IMR-90 (cell line): ENCODE results near the gene DMAC2L. TPM values are rescaled to one million over a fixed set of nuclear protein-coding genes. Genes with fewer than 3 reads are reported as not detected.

Source experiments
- ATAC-seq: fragments of 200-7000 bp; cut with Tn5 transposase; 2 replicates; pipeline ENCODE4 v1.9.1; 2020; ENCODE audit warnings: low read depth, mild to moderate bottlenecking, moderate library complexity
- BruUV-seq: library from RNA; stranded (reverse); fragments of 400-500 nt; replicated peaks from 2 replicates; lab custom pipeline; 2021; lab: Mats Ljungman, UMichigan
- CTCF ChIA-PET: fragments of 300-600 bp; formaldehyde crosslinking; extraction: SDS; loops from one replicate; lab custom pipeline; 2021; ENCODE audit warnings: antibody characterized with exemption; lab: Yijun Ruan, JAX
- POLR2A ChIA-PET: fragments of 300-600 bp; sonication (Branson Sonifier 250); formaldehyde crosslinking; loops from one replicate; lab custom pipeline; 2022; ENCODE audit warnings: antibody characterized with exemption; ENCODE audit not compliant: unreplicated experiment; lab: Charles Lee
- DNase-seq: peaks from one replicate; pipeline ENCODE4 v3.0.0; 2013
- H2AFZ ChIP-seq: replicated peaks from 2 replicates; pipeline ENCODE3; 2013; ENCODE audit warnings: low read length, mild to moderate bottlenecking; ENCODE audit not compliant: poor library complexity
- H2AK5ac ChIP-seq: 2 replicates; pipeline ENCODE4 v1.6.1; 2013; ENCODE audit warnings: low read depth, low read length, inconsistent platforms
- H2AK9ac ChIP-seq: replicated peaks from 2 replicates; pipeline ENCODE3; 2013; ENCODE audit warnings: mild to moderate bottlenecking, low read depth, low read length, moderate library complexity; ENCODE audit not compliant: poor library complexity
- H2BK120ac ChIP-seq: 2 replicates; pipeline ENCODE4 v1.6.1; 2013; ENCODE audit warnings: low read depth, low read length, inconsistent platforms
- H2BK15ac ChIP-seq: 3 replicates; pipeline ENCODE4 v1.6.1; 2013; ENCODE audit warnings: low read depth, low read length, inconsistent platforms
- H2BK20ac ChIP-seq: 2 replicates; pipeline ENCODE4 v1.6.1; 2013; ENCODE audit warnings: low read depth, mild to moderate bottlenecking, inconsistent platforms, low read length, moderate library complexity
- H2BK5ac ChIP-seq: 2 replicates; pipeline ENCODE4 v1.6.1; 2013; ENCODE audit warnings: mild to moderate bottlenecking, low read depth, low read length, inconsistent platforms; ENCODE audit not compliant: poor library complexity, severe bottlenecking
- H3K14ac ChIP-seq: replicated peaks from 2 replicates; pipeline ENCODE4 v1.6.1; 2013; ENCODE audit warnings: low read depth, low read length, inconsistent platforms
- H3K18ac ChIP-seq: 2 replicates; pipeline ENCODE4 v1.6.1; 2013; ENCODE audit warnings: low read depth, low read length, control low read depth
- H3K23ac ChIP-seq: 2 replicates; pipeline ENCODE4 v1.6.1; 2013; ENCODE audit warnings: low read depth, low read length, inconsistent platforms
- H3K27ac ChIP-seq: 2 replicates; pipeline ENCODE4 v1.5.1; 2013; ENCODE audit warnings: mild to moderate bottlenecking, control low read depth, low read length; ENCODE audit not compliant: insufficient read depth
- H3K27me3 ChIP-seq: 2 replicates; pipeline ENCODE4 v1.6.1; 2013; ENCODE audit warnings: low read length; ENCODE audit not compliant: control insufficient read depth, insufficient read depth
- H3K36me3 ChIP-seq: 2 replicates; pipeline ENCODE4 v1.6.1; 2013; ENCODE audit warnings: low read length, mixed read lengths; ENCODE audit not compliant: control insufficient read depth, insufficient read depth
- H3K4ac ChIP-seq: 2 replicates; pipeline ENCODE4 v1.6.1; 2013; ENCODE audit warnings: low read depth, low read length, inconsistent platforms
- H3K4me1 ChIP-seq: 2 replicates; pipeline ENCODE4 v1.6.1; 2013; ENCODE audit warnings: low read length, mixed read lengths; ENCODE audit not compliant: control insufficient read depth, insufficient read depth
- H3K4me2 ChIP-seq: 2 replicates; pipeline ENCODE4 v1.6.1; 2013; ENCODE audit warnings: low read depth, mild to moderate bottlenecking, control low read depth, low read length, moderate library complexity
- H3K4me3 ChIP-seq: 2 replicates; pipeline ENCODE4 v1.5.1; 2013; ENCODE audit warnings: low read depth, mild to moderate bottlenecking, control low read depth, low read length, moderate library complexity; ENCODE audit not compliant: insufficient read depth
- H3K56ac ChIP-seq: 2 replicates; pipeline ENCODE4 v1.6.1; 2013; ENCODE audit warnings: low read length, inconsistent platforms; ENCODE audit not compliant: insufficient read depth; ENCODE audit errors: extremely low read depth
- H3K79me1 ChIP-seq, 2 experiments: 2 replicates each; pipeline ENCODE4 v1.6.1; 2013; ENCODE audit warnings: low read length in 2 of 2, inconsistent platforms in 1 of 2, low read depth in 1 of 2
- H3K9ac ChIP-seq: 2 replicates; pipeline ENCODE4 v1.6.1; 2013; ENCODE audit warnings: low read depth, low read length, control low read depth
- H3K9me1 ChIP-seq: 2 replicates; pipeline ENCODE4 v1.6.1; 2013; ENCODE audit warnings: low read length, inconsistent platforms; ENCODE audit not compliant: insufficient read depth
- H3K9me3 ChIP-seq: 2 replicates; pipeline ENCODE4 v1.6.1; 2013; ENCODE audit warnings: low read length; ENCODE audit not compliant: control insufficient read depth, insufficient read depth
- H4K20me1 ChIP-seq: 2 replicates; pipeline ENCODE4 v1.6.1; 2013; ENCODE audit warnings: low read length, inconsistent platforms; ENCODE audit not compliant: insufficient read depth
- H4K5ac ChIP-seq: 2 replicates; pipeline ENCODE4 v1.6.1; 2013; ENCODE audit warnings: mild to moderate bottlenecking, low read depth, low read length, control low read depth
- H4K8ac ChIP-seq, 2 experiments: 2 replicates each; pipeline ENCODE4 v1.6.1; 2013; ENCODE audit warnings: low read depth in 2 of 2, low read length in 2 of 2, control low read depth in 1 of 2, inconsistent platforms in 1 of 2
- H4K91ac ChIP-seq: 2 replicates; pipeline ENCODE4 v1.6.1; 2013; ENCODE audit warnings: low read depth, low read length, inconsistent platforms; ENCODE audit not compliant: insufficient read depth
- FOS ChIP-seq: fragments of 150-350 bp; IDR thresholded peaks from 2 replicates; pipeline ENCODE4 v1.6.1; 2016; ENCODE audit warnings: low read depth, low read length
- MXI1 ChIP-seq: IDR thresholded peaks from 2 replicates; pipeline ENCODE4 v1.6.1; 2012; ENCODE audit warnings: low read depth, mild to moderate bottlenecking, low read length, moderate library complexity, borderline replicate concordance
- POLR2A ChIP-seq: IDR thresholded peaks from 2 replicates; pipeline ENCODE4 v1.6.1; 2012; ENCODE audit warnings: mild to moderate bottlenecking, low read depth, low read length
- RCOR1 ChIP-seq: IDR thresholded peaks from 2 replicates; pipeline ENCODE4 v1.6.1; 2012; ENCODE audit warnings: mild to moderate bottlenecking, low read length, improper control_type of control experiment; ENCODE audit not compliant: insufficient replicate concordance
- RFX5 ChIP-seq: IDR thresholded peaks from 2 replicates; pipeline ENCODE4 v1.8.0; 2012; ENCODE audit warnings: low read depth, mild to moderate bottlenecking, low read length, moderate library complexity
- WGBS, 2 experiments: methylation state at CpG; one replicate each; pipeline versions ENCODE4 v1.1.5 to v1.1.7; 2013; ENCODE audit warnings: missing lambda C conversion rate in 2 of 2; ENCODE audit not compliant: insufficient read length in 1 of 2; ENCODE audit errors: extremely low coverage in 2 of 2; 5-methylcytosine and 5-hydroxymethylcytosine counted together
- dilution Hi-C: fragments of 300-500 bp; cut with HindIII; formaldehyde crosslinking; loops from one replicate; pipeline ENCODE4 v1.14.3; 2018; ENCODE audit warnings: low sequenced_read_pairs; ENCODE audit not compliant: unreplicated experiment
- in situ Hi-C: fragments of 300-500 bp; cut with MboI; formaldehyde crosslinking; loops from 3 replicates; pipeline ENCODE4 v1.14.3; 2019; ENCODE audit warnings: low sequenced_read_pairs, inconsistent platforms, mixed read lengths
- intact Hi-C: fragments of 100-400 bp; cut with micrococcal nuclease; formaldehyde crosslinking; loops from 2 replicates; pipeline ENCODE4 v1.10.0; 2022
- polyA plus RNA-seq, 3 experiments: library from polyadenylated mRNA; depleted of rRNA; stranded (reverse); fragments of >200 nt; gene quantifications; 2 replicates each; pipeline ENCODE4 v1.2.3, GENCODE V29; 2012; ENCODE audit warnings: low replicate concordance in 1 of 3
- total RNA-seq: library from RNA; depleted of rRNA; stranded (reverse); fragments of >200 nt; gene quantifications from 2 replicates; pipeline ENCODE4 v1.2.3, GENCODE V29; 2012

The DMAC2L gene
- total and polyA plus RNA-seq, 2 of the 4 experiments (the other 2 are of a cell fraction), result 5.0 to 6.1 TPM

GRCh38 chr14:50334211-50334610 lies 22.1 kb downstream of the DMAC2L start:
- Histone ChIP-seq H2AFZ (no peak overlapping the region), H4K8ac (no peak overlapping the region), H3K4ac (no peak overlapping the region), H3K27me3 (no peaks in the 10 kb centered on the region), H4K91ac (no peak overlapping the region), H3K14ac (no peak overlapping the region), H4K5ac (no peak overlapping the region), H3K4me1 (peaks cover 14% of the 10 kb centered on the region), H2BK20ac (no peak overlapping the region), H3K23ac (no peak overlapping the region), H3K4me2 (no peak overlapping the region), H2BK5ac (no peak overlapping the region), H3K9me1 (peaks cover 10% of the 10 kb centered on the region), H3K4me3 (no peak overlapping the region), H3K56ac (no peak overlapping the region), H2AK9ac (no peak overlapping the region), H3K9me3 (no peaks in the 10 kb centered on the region), H3K36me3 (no peaks in the 10 kb centered on the region), H3K18ac (no peak overlapping the region), H2BK120ac (no peak overlapping the region), H3K79me1 (peaks cover 0 to 12% of the 10 kb centered on the region in 2 experiments; a peak in 2 of 4 replicates), H4K20me1 (no peaks in the 10 kb centered on the region), H2BK15ac (no peak overlapping the region), H3K9ac (no peak overlapping the region), H2AK5ac (no peak overlapping the region), H3K27ac (no peak overlapping the region)
- DNase-seq, result no peak
- in situ Hi-C loops, result no loop called here
- no CpG with 5 or more reads among the region's 8 CpGs for WGBS, 2 experiments
- dilution Hi-C loops, result no loop called here
- intact Hi-C loops, result no loop called here
- ATAC-seq, result no peak
- ChIA-PET POLR2A (no interaction called here), CTCF (interaction anchor here (0.7 to 2.1 kb wide), 3 partner anchors 8 to 15 kb away, joined by 3 to 8 read pairs (median 3); no protein-coding TSS in a partner anchor)
- TF ChIP-seq RCOR1, result no peak
- no peak for TF ChIP-seq FOS
- TF ChIP-seq POLR2A, result no peak
- TF ChIP-seq RFX5, result no peak
- TF ChIP-seq MXI1, result no peak
- no TSS peak for BruUV-seq
